Brain microvascular endothelial cell (primary cell): ENCODE data around the gene USO1.
A peak's percentile ranks its signal among the peaks of the same experiment; 100 is the strongest.
"Not testable (repeated sequence)": the region's sequence is repeated elsewhere in the genome, so short reads cannot be mapped to it uniquely, and the experiment has no call there.

Experiments used
- DNase-seq: peaks from one replicate; pipeline ENCODE4 v3.0.0-alpha.2; 2020
- H3K27ac ChIP-seq: fragments of 250-450 bp; sonication (Bioruptor Pico); 2 replicates; pipeline ENCODE4 v1.5.1; 2020; ENCODE audit warnings: mild to moderate bottlenecking, moderate library complexity
- H3K27me3 ChIP-seq: fragments of 250-450 bp; sonication (Bioruptor Pico); replicated peaks from 2 replicates; pipeline ENCODE4 v1.5.1; 2020; ENCODE audit warnings: mild to moderate bottlenecking
- H3K36me3 ChIP-seq: fragments of 250-450 bp; sonication (Bioruptor Pico); replicated peaks from 2 replicates; pipeline ENCODE4 v1.5.1; 2020; ENCODE audit warnings: mild to moderate bottlenecking
- H3K4me3 ChIP-seq: 2 replicates; pipeline ENCODE4 v1.5.1; 2011; ENCODE audit warnings: low read depth, mild to moderate bottlenecking, control low read depth, low read length, moderate library complexity
- CTCF ChIP-seq: IDR thresholded peaks from 2 replicates; pipeline ENCODE4 v1.5.1; 2011; ENCODE audit warnings: low read depth, mild to moderate bottlenecking, moderate library complexity, low read length, control low read depth, inconsistent platforms; ENCODE audit errors: missing control alignments
- in situ Hi-C: cut with HindIII; loops from 2 replicates; pipeline ENCODE4 v1.10.0; 2017; ENCODE audit warnings: low sequenced_read_pairs, low pct_ligation_motif_present

The USO1 gene

GRCh38 chr4:75708218-75708691 lies 16.1 kb upstream of the USO1 start:
- no peak overlapping the region for H3K4me3 ChIP-seq
- in situ Hi-C loops, result no loop called here
- DNase-seq, result no peak
- H3K27ac ChIP-seq, result no peak overlapping the region
- H3K36me3 ChIP-seq, result no peaks in the 10 kb centered on the region
- TF ChIP-seq CTCF, result peak; percentile 45
- H3K27me3 ChIP-seq, result no peaks in the 10 kb centered on the region

- DNase-seq, result peak; percentile 11
- Histone ChIP-seq H3K36me3 (no peaks in the 10 kb centered on the region), H3K4me3 (no peak overlapping the region), H3K27me3 (no peaks in the 10 kb centered on the region), H3K27ac (no peak overlapping the region)
- no peak for TF ChIP-seq CTCF
- in situ Hi-C loops, result no loop called here
Observed at GRCh38 chr4:75710246-75710645, 14.1 kb upstream of the USO1 start.

- Histone ChIP-seq H3K36me3 (peaks cover 2% of the 10 kb centered on the region), H3K4me3 (no peak overlapping the region), H3K27me3 (no peaks in the 10 kb centered on the region), H3K27ac (no peak overlapping the region)
- no peak for TF ChIP-seq CTCF
- in situ Hi-C loops, result no loop called here
- no peak for DNase-seq
Observed at GRCh38 chr4:75714011-75714410, 10.4 kb upstream of the USO1 start.

- H3K27ac ChIP-seq, result no peak overlapping the region
- H3K36me3 ChIP-seq, result peaks cover 2% of the 10 kb centered on the region
- no peak overlapping the region for H3K4me3 ChIP-seq
- no peak for DNase-seq
- in situ Hi-C loops, result no loop called here
- H3K27me3 ChIP-seq, result no peaks in the 10 kb centered on the region
- TF ChIP-seq CTCF, result no peak
Observed at GRCh38 chr4:75714704-75715103, 9.7 kb upstream of the USO1 start.

GRCh38 chr4:75715105-75715799 lies 9.1 kb upstream of the USO1 start:
- H3K27me3 ChIP-seq, result no peaks in the 10 kb centered on the region
- in situ Hi-C loops, result no loop called here
- H3K36me3 ChIP-seq, result peaks cover 2% of the 10 kb centered on the region
- no peak overlapping the region for H3K27ac ChIP-seq
- TF ChIP-seq CTCF, result no peak
- no peak for DNase-seq
- H3K4me3 ChIP-seq, result no peak overlapping the region

- H3K27me3 ChIP-seq, H3K4me3 ChIP-seq, DNase-seq, H3K36me3 ChIP-seq, in situ Hi-C loops, H3K27ac ChIP-seq: not testable (repeated sequence)
Observed at GRCh38 chr4:75716054-75716453, 8.3 kb upstream of the USO1 start.
